Liver (tissue), 2 donors: ENCODE measurements around the gene PIGM.

Experiments
- CTCF ChIP-seq: fragments of 150-350 bp; IDR thresholded peaks from 2 replicates; pipeline ENCODE4 v1.5.1; 2017; ENCODE audit warnings: improper control_type of control experiment, low read depth, low read length; ENCODE audit not compliant: missing input control
- REST ChIP-seq: IDR thresholded peaks from 2 replicates; pipeline ENCODE4 v1.6.1; 2016; ENCODE audit warnings: antibody characterized with exemption, mild to moderate bottlenecking
- donor health status: healthy.

GRCh38 chr1:160053548-160054365 lies 22.0 kb upstream of the PIGM start:
- TF ChIP-seq CTCF (no peak), REST (no peak)
